Osteocyte (in vitro differentiated cells): Measurements from ENCODE around the gene GMDS. TPM values are rescaled to one million over a fixed set of nuclear protein-coding genes. Genes with fewer than 3 reads are reported as not detected.

ENCODE experiments used
- DNase-seq: peaks from one replicate; pipeline ENCODE4 v3.0.0; 2021; ENCODE audit warnings: mixed read lengths; ENCODE audit not compliant: unreplicated experiment; ENCODE audit errors: extremely low spot score
- H3K27ac Mint-ChIP-seq: one replicate; pipeline ENCODE4 v1.8.0; 2021; ENCODE audit warnings: mild to moderate bottlenecking, mixed read lengths; ENCODE audit not compliant: unreplicated experiment
- H3K27me3 Mint-ChIP-seq: one replicate; pipeline ENCODE4 v1.8.0; 2021; ENCODE audit warnings: mixed read lengths; ENCODE audit not compliant: unreplicated experiment
- H3K36me3 Mint-ChIP-seq: one replicate; pipeline ENCODE4 v1.8.0; 2021; ENCODE audit warnings: mixed read lengths; ENCODE audit not compliant: unreplicated experiment
- H3K4me1 Mint-ChIP-seq: one replicate; pipeline ENCODE4 v1.8.0; 2021; ENCODE audit warnings: mixed read lengths; ENCODE audit not compliant: unreplicated experiment
- H3K4me3 Mint-ChIP-seq: one replicate; pipeline ENCODE4 v1.8.0; 2021; ENCODE audit warnings: mild to moderate bottlenecking, moderate library complexity, mixed read lengths; ENCODE audit not compliant: unreplicated experiment
- H3K9me3 Mint-ChIP-seq: one replicate; pipeline ENCODE4 v1.8.0; 2021; ENCODE audit warnings: mixed read lengths; ENCODE audit not compliant: unreplicated experiment
- CTCF ChIP-seq: fragments of 200-600 bp; sonication (generic); IDR thresholded peaks from 2 replicates; pipeline ENCODE4 v1.5.0; 2021; ENCODE audit warnings: antibody characterized with exemption, mild to moderate bottlenecking, moderate library complexity
- total RNA-seq: library from RNA; stranded (reverse); gene quantifications from 2 replicates; pipeline ENCODE4 v1.2.1, GENCODE V29; 2021

The GMDS gene
- total RNA-seq, 1 donor from 2014 or later = 30.7 TPM

DNA sequence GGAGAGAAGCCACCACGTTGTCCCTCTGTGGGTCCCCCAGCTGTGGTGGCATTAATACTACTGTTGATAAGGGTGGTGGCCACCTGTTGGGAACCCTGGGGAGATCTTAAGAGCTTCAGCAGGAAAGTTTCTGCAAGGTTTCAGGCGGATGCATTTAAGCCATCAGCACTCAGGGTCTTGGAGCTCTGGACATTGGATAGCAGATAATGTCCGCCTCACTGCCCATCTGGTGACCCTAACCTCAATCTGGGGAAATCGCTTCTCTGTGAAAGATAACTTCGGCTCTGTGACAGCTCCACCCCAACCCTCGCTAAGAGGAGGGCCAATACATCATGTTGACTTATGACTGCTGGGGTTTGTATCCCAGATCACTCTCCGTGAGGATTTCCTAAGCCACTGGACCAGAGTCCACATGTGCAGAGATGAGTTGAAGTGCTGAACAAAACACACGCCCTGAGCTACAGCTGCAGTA lies 542.8 kb downstream of the GMDS start:
- Mint-ChIP-seq H3K4me3 (no peak overlapping the region), H3K27ac (peak overlapping the region; percentile 92), H3K9me3 (no peaks in the 10 kb centered on the region), H3K27me3 (no peaks in the 10 kb centered on the region), H3K4me1 (peaks cover 60% of the 10 kb centered on the region), H3K36me3 (no peaks in the 10 kb centered on the region)
- no peak for TF ChIP-seq CTCF
- peak; percentile 73 for DNase-seq

DNA sequence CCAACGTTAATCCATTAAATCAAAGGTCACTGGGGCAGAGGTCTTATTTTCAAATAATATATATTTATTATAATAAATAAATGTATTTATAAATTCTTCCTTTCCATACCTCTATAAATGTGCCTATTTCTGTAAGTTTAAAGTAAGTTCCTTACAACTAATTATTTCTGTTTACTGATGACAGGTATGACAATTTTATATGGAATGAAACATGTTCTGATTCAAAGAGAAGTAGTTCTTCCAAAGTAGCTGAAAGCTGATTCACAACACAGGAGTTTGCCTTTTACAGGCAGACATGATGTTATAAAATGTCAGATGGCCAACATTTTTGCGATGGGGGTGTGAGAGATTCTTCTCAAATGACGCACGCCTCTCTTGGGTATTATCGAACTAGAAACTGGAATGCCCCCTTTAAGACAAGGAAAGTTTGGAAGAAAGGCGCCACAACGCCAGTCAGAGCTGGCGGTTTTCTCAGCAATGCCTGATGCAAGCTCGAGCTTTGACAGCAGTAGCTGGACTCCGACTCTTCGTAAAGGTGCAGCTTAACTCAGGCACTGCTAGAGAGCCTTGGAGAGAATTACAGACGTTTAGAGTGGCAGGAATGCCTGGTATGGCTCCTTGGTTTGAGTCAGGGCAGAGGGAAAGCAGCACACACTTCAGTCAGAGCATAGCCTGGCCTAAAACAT lies 543.6 kb downstream of the GMDS start:
- no peaks in the 10 kb centered on the region for H3K27me3 Mint-ChIP-seq
- H3K9me3 Mint-ChIP-seq = no peaks in the 10 kb centered on the region
- peak overlapping the region; percentile 92 for H3K27ac Mint-ChIP-seq
- no peaks in the 10 kb centered on the region for H3K36me3 Mint-ChIP-seq
- H3K4me1 Mint-ChIP-seq = peaks cover 64% of the 10 kb centered on the region
- peak; percentile 73 for DNase-seq
- H3K4me3 Mint-ChIP-seq = peak overlapping the region; percentile 35
- TF ChIP-seq CTCF = no peak

DNA sequence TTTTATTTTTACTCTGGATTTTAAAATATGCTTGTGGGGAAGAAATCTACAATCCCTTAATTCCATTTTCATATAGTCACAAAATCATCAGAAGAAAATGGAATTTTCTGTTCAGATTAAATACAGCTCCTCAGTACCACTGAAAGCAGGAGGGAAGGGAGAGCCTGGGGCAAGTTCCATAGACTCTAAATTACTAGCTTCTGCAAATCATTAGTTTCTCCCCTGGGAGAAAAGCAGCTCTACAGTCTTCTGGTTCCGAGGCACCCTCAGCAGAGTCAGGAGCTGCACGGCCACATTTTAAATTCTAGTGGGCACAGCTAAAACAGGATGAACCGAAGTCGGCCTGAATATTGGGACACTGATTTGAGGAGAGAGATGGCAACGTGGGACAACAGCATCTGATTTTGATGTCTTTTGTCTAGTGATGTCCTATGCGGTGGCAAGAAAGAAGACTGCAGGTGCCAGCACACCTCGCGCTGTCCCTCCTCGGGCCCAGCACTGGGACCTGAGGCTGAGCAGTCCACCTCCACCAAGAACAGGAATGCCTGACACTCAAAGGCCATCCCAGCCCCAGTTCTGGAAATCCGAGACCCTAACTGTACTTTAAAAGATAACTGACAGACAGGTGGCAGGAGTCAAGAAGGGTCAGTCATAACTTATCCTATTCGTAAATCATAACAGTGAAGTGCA lies 545.0 kb downstream of the GMDS start:
- DNase-seq = peak; percentile 56
- no peak for TF ChIP-seq CTCF
- H3K4me1 Mint-ChIP-seq = peaks cover 75% of the 10 kb centered on the region
- no peaks in the 10 kb centered on the region for H3K36me3 Mint-ChIP-seq
- H3K27ac Mint-ChIP-seq = peak overlapping the region; percentile 74
- H3K4me3 Mint-ChIP-seq = no peak overlapping the region
- no peaks in the 10 kb centered on the region for H3K9me3 Mint-ChIP-seq
- no peaks in the 10 kb centered on the region for H3K27me3 Mint-ChIP-seq

DNA sequence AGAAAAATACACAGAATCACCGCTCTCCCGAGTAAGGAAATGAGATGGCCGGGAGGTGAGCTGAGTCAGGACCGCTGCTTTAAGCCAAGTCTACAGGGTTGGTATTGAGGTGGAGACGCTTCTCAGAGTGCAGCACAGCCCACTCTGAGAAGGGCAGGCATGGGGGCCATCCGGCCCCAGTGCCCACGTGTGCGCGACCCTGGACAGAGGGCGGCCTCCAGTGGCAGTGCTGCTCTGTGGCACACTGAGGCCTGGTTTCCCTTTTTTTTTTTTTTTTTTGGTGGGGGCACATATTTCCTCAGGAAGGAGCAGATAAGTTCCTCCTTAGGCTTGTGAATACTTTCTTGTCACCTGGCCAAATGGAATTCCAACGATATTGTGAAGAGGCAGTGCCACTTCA lies 546.9 kb downstream of the GMDS start:
- Mint-ChIP-seq H3K36me3 (no peaks in the 10 kb centered on the region), H3K4me3 (no peak overlapping the region), H3K9me3 (no peaks in the 10 kb centered on the region), H3K27ac (no peak overlapping the region), H3K4me1 (peaks cover 75% of the 10 kb centered on the region), H3K27me3 (no peaks in the 10 kb centered on the region)
- TF ChIP-seq CTCF = no peak
- no peak for DNase-seq

DNA sequence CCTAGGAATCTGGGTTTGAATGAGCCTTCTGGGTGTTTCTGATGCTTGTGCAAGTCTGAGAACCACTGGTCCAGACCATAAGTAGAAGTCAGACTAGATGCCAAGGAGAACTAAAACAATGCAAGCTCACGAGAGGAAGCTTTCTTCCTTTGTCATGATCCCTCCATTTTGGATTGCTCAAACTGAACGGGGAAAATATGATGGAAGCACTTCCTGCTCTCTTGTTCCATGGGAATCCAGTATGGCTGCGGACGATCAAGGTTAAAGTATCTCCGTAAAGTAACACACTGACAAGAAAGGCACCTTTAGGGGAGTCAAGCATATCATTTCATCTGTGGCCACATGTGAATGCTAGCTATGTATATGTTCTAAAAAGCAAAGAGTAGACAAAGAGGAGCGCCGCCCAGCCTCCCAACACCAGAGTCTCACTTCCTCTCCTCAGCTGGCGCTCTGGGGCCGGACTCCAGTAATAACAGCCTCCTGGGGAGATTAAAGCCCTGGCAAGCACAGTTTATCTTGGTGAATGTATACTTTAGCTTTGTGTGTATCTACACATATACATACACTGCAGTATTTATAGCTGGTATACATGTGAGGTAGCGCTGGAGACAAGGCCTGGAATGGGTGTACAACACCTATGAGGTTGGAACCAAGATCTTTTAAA lies 547.6 kb downstream of the GMDS start:
- no peaks in the 10 kb centered on the region for H3K36me3 Mint-ChIP-seq
- DNase-seq = peak; percentile 73
- TF ChIP-seq CTCF = no peak
- no peak overlapping the region for H3K4me3 Mint-ChIP-seq
- peaks cover 69% of the 10 kb centered on the region for H3K4me1 Mint-ChIP-seq
- no peaks in the 10 kb centered on the region for H3K27me3 Mint-ChIP-seq
- peaks cover under 1% of the 10 kb centered on the region for H3K9me3 Mint-ChIP-seq
- H3K27ac Mint-ChIP-seq = no peak overlapping the region
